Myocyte (in vitro differentiated cells): ENCODE measurements around the gene DNPH1. TPM values are rescaled to one million over a fixed set of nuclear protein-coding genes. Genes with fewer than 3 reads are reported as not detected.
A peak's percentile ranks its signal among the peaks of the same experiment; 100 is the strongest.

Source experiments
- DNase-seq: peaks from one replicate; pipeline ENCODE4 v3.0.0-alpha.2; 2012; ENCODE audit warnings: low read depth
- total RNA-seq: library from RNA; depleted of rRNA; stranded (reverse); fragments of >200 nt; gene quantifications from 2 replicates; pipeline ENCODE4 v1.2.3, GENCODE V29; 2014

Gene DNPH1
- total RNA-seq, 1 donor from 2014 or later, result 63.6 TPM

DNA sequence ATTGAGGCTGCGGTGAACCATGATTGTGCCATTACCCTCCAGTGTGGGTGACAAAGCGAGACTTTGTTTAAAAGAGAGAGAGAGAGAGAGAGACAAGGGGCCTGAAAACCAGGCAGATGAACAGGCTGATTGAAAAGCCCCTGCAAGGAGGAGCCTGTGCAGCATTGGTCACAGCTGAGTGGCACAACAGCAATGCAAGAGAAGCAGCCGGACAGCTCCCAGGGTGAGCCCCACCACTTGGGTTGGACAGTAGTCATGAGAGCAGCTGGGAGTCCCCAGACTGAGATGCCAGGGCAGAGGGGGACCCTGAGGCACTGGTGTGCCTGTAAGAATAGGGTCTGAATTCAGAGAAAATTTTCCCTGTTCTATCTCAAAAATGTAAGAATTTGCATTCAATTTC, 10.2 kb downstream of the DNPH1 start:
- no peak for DNase-seq

DNA sequence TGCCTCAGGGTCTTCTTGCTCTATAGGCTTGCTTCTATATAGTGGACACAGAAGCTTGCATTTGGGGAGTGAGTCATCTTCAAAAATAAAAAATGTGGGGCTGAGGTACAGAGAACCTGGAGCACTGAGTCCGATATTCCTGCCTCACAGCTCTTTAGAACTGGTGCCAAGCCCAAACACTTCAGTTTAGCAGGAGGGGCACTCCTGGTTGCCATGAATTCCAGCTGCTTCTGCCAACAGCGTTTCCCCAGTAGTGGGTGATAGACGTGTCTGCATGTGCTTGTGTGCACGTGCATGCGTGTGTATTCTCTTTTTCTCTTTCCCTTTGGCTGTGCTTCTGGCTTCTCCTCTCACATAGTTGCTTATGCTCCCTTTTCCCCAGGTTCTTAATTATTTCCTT, 11.9 kb downstream of the DNPH1 start:
- DNase-seq, result no peak

DNA sequence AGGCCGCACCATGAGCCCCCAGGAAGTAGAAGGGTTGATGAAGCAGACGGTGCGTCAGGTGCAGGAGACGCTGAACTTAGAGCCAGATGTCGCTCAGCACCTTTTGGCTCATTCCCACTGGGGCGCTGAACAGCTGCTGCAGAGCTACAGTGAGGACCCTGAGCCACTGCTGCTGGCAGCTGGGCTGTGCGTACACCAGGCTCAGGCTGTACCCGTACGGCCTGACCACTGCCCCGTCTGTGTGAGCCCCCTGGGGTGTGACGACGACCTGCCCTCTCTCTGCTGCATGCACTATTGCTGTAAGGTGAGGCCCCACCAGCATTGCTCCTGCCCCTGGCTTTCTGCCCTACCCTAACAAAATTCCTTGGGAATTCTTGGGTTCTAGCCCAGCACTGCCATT, 13.1 kb downstream of the DNPH1 start:
- DNase-seq, result no peak

DNA sequence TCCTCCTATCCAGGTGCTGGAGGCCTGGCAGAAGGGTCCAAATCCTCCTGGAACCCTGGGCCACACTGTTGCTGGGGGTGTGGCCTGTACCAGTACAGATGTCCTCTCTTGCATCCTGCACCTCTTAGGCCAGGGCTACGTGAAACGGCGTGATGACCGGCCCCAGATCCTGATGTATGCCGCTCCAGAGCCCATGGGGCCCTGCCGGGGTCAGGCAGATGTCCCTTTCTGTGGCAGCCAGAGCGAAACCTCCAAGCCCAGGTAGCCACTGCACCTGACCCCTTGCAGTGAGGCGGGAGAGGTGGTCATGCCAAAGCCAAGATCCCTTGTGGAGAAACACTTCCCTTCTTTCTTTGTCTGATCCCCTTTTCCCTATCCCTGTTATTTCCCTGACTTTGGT, 14.2 kb downstream of the DNPH1 start:
- no peak for DNase-seq

DNA sequence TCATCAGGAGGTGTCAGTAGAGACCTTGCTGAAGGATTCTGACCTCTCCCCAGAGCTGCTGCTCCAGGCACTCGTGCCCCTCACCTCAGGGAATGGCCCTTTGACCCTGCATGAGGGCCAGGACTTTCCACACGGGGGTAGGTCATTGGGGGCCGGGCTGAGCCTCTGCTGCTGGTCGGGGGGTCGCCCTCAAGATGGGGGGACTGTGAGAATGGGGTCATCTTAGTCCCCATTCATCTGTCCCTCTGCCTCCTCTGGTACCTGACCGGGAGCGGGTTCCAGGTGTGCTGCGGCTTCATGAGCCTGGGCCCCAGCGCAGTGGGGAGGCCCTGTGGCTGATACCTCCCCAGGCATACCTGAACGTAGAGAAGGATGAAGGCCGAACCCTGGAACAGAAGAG, 15.8 kb downstream of the DNPH1 start:
- DNase-seq, result no peak

DNA sequence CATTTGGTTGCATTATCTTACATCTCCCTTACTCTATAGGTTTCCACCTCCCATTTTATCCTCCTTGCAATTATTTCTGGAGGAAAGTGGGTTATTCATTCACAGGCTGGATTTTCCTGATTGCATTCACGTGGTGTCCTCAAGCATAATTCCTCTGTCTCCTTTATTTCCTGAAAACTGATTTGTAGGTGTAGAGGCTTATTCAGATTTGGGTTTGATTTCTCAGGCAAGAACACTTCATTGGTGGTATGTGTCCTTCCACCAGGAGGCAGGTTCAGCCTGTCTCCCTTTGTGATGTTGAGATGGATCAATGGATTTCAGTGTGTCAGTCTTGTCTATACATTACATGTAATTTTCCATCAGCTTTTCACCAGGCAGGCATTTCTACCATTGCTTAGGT, 17.3 kb downstream of the DNPH1 start:
- no peak for DNase-seq

DNA sequence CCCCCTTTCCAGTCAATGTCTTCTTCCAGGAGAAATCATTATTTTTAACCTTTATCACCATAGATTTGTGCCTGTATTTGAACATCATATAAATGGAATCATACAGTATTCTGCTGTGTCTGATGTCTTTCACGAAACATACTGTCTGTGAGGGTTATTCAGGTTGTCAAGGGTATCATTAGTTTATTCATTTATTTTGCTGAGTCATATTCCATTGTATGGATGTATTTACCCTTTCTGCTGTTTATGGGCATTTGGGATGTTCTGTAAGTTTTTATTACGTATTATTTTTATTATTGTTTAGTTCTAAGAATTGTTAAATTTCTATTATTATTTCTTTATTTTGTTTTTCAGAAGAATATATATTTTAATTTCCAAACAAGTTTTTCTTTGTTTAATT, 22.0 kb downstream of the DNPH1 start:
- DNase-seq, result no peak

DNA sequence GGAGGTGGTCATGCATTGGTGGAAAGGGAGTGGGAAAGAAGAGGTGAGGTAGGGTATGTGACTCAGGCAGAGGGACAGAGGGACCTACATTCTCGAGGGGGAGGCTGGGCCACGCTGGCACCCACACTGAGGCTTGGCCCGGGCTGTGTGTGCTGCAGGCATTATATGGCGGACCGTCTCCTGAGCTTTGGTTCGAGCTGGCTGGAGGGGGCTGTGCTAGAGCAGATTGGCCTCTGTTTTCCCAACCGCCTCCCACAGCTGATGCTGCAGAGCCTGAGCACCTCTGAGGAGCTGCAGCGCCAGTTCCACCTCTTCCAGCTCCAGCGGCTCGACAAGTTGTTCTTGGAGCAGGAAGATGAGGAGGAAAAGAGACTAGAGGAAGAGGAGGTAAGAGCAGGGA, 23.4 kb downstream of the DNPH1 start:
- no peak for DNase-seq

DNA sequence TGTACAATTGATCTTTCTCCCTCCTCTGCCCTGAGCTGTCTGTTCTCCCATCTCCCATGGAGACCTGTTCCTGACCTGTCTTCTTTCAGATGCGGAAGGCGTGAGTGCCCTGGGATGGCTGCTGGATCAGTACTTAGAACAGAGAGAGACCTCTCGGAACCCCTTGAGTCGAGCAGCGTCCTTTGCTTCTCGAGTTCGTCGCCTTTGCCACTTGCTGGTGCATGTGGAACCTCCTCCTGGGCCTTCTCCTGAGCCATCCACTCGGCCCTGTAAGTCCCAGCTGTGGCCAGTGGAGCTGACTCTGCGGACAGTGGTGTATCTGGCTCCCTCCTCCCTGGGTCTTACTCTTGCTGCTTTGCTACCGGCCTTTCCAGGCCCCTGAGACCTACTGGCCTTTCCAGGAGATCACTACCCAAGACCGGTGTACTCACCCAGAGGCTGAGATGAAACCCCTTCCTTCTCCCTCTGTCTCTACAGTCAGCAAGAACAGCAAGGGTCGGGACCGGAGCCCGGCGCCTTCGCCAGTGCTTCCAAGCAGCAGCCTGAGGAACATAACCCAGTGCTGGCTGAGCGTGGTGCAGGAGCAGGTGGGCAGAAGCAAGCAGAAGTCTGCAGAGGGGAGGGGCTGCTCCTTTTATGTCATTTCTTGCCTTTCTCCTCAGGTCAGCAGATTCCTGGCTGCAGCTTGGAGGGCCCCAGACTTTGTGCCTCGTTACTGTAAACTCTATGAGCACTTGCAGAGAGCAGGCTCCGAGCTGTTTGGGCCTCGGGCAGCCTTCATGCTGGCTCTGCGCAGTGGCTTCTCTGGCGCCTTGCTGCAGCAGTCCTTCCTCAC, 24.8 kb downstream of the DNPH1 start:
- DNase-seq, result no peak

DNA sequence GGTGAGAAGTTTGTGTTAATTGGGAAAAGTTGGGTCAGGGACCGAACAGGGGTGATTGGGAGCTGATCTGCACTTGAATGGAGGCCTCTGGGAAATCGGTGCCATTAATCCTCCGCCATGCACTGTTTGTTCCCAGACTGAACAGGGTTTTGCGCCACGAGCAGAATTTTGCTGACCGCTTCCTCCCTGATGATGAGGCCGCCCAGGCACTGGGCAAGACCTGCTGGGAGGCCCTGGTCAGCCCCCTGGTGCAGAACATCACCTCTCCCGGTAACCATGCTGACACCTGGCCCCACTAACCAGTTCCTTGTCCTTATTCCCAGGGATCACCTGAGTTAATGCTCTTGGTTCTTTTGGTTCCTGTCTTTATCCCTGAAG, 25.6 kb downstream of the DNPH1 start:
- no peak for DNase-seq

DNA sequence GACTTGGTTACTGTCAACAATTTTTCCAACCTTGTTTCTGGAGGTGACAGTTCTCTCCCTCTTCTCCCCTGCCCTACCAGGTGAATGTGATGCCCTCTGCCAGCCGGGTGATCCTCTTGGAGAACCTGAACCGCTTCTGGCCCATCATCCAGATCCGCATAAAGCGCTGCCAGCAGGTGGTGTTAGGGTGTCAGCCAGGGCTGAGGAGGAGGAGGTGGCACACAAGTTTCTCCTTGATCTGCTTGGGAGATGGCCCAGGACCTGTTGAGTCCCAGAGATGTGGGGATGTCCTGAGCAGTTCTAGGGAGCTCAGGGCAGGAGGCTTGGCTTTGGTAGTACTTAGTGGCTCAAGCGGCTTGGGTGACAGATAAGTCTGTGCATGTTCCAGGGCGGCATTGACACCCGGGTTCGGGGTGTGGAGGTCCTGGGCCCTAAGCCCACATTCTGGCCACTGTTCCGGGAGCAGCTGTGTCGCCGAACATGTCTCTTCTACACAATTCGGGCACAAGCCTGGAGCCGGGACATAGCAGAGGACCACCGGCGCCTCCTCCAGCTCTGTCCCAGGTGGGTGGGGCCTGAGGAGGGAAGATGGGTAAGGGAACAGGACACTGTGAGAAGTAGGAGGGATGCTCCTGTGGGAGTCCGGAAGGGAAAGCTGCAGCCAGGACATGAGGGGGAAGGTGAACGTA, 26.1 kb downstream of the DNPH1 start:
- DNase-seq, result no peak

DNA sequence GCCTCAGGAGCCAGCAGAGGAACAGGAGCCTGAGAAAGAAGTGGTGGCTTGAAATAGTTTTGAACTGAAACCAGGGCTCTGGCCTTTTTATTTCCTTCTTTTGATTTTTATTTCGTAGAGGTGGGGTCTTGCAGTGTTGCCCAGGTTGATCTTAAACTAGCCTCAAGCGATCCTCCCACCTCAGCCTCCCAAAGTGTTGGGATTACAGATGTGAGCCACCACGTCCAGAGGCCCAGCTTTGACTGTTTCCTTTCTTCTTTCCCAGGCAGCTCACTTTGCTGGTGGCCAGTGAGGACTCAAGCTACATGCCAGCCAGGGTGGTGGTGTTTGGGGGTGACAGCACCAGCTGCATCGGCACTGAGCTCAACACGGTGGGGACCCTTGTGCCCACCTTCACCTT, 26.8 kb downstream of the DNPH1 start:
- DNase-seq, result no peak

DNA sequence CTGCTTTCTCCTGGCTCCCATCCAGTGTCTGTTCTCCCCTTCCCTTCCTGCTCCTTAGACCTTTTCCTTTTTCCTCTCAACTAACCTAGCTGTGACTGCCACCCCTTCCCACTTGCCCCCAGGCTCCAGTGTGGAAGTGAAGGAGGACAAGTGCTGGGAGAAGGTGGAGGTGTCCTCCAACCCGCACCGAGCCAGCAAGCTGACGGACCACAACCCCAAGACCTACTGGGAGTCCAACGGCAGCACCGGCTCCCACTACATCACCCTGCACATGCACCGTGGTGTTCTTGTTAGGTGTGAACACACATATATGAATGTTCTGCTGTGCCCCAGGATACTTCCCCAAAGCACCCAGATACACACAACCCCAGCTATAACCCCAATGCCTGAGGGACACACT, 28.7 kb downstream of the DNPH1 start:
- no peak for DNase-seq

DNA sequence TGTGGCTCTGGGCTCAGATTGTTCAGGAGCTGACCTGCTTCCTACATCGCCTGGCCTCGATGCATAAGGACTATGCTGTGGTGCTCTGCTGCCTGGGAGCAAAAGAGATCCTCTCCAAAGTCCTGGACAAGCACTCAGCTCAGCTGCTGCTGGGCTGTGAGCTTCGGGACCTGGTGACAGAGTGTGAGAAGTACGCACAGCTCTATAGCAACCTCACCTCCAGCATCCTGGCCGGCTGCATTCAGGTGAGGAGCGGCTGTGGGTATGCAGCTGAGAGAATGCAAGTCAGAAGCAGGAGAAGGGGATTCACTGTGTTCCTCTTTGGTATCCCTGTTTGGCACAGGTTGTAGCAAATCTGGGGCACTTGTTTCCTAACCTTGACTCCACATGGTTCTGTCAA, 29.4 kb downstream of the DNPH1 start:
- DNase-seq, result no peak

DNA sequence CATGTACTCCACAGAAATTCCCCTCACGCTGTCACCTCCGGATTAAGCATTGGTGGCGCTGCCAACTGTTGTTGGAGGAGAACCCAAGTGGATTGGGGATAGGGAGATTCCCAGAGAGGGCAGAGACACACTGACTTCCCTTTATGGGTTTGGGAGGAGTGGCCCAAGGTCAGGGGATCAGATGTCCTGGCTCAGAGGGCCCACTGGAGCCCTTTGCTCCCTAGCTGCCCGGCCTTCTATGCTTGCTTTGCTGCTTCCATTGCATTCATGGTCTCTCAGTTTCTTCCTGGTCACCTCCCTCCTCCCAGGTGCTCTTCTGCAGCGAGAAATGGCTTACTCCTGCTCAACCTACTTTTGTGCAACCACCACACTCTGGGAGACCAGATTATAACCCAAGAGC, 32.9 kb downstream of the DNPH1 start:
- DNase-seq, result peak; percentile 9

DNA sequence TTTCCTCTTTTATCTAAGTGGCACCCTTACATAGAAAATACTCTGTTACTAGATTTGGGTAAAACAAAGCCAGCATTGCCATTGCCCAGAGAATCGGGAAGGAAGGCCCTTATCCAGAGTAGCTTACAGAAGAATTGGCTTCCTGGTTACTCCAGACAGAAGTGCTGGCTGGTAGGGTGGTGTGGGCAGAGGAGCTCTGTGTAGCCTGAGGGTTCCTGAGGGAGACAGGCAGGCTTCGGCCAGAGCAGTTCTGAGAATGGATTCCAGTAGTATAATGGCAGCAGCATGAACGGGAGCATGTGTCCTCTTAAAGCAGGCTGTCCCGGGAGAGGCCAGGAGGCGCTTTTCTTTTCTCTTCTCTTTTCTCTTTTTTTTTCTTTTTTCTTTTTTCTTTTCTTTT, 35.4 kb downstream of the DNPH1 start:
- no peak for DNase-seq

DNA sequence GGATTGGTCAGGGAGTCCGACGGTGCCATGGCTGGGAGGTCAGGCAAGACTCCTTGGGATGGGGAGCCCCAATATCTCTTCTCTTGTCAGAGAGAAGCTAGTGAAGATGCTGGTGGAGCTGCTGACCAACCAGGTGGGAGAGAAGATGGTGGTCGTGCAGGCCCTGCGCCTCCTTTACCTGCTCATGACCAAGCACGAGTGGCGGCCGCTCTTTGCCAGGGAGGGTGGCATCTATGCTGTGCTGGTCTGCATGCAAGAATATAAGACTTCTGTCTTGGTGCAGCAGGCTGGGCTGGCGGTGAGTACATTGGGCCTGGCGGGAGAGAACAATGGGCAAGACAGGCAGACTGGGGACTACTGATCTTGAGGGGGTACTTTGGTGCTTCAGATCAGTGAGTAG, 36.4 kb downstream of the DNPH1 start:
- no peak for DNase-seq

DNA sequence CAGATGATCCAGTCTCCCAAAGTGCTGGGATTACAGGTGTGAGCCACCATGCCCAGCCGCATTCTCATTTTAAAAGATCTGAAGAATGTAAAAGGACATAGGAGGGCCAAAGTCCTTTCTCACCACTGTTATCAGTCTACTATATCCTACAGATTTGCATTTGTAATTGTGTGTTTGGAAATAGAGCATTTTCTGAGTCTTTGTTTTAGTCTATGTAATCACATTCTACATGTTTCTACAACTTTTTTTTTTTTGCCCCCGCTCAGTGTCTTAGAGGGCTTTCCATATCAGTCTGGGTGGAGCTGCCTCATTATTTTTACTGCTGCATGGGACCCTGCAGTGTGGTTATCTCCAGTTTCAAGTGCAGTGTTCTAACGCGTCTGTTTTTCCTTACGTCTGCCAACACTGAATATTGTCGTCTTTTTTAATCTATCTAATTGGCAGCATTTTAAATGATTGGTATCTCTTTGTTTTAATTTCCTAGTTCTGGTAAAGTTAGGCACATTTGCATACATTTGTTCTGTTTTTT, 39.4 kb downstream of the DNPH1 start:
- no peak for DNase-seq

DNA sequence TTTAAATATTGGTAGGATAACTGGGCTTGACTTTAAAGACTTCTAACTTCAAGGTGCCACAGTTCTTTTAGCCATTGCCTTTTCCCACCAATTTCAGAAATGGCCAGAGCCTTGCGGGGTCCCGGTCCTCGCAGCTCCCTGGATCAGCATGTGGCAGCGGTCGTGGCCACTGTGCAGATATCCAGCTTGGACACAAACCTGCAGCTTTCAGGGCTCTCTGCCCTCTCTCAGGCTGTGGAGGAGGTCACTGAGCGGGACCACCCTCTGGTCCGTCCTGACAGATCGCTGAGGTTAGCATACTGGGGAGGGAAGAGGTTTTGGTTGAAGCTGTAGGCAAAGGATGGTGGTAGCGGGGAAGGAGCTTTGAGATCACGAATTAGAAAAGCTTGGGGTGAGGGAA, 40.9 kb downstream of the DNPH1 start:
- no peak for DNase-seq

DNA sequence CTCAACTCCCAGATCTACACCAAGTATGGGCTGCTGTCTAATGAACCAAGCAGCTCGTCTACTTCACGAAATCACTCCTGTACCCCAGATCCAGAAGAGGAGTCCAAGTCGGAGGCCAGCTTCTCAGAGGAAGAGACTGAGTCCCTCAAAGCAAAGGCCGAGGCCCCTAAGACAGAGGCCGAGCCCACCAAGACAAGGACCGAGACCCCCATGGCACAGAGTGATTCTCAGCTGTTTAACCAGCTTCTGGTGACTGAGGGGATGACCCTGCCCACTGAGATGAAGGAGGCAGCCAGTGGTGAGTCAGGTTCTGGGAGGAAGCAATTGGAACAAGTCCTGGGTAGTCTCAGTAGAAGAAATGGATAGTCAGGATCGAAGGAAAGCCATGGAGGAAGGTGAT, 41.5 kb downstream of the DNPH1 start:
- DNase-seq, result no peak

DNA sequence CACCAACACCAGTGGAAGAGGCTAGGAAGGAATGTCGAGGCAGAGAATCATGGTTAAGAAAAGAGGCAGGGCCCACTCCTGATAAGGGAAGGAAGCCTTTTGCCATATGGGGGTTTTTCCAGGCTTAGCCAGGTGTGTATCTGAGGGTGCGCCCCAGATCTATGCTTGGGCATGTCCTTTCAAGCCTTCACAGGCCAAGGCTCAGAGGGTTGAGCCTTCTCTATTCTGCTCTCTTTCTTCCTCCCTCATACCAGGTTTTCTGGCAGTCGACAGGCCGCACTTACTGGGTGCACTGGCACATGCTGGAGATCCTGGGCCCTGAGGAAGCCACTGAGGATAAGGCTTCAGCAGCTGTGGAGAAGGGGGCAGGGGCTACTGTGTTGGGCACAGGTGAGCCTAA, 42.6 kb downstream of the DNPH1 start:
- DNase-seq, result no peak

DNA sequence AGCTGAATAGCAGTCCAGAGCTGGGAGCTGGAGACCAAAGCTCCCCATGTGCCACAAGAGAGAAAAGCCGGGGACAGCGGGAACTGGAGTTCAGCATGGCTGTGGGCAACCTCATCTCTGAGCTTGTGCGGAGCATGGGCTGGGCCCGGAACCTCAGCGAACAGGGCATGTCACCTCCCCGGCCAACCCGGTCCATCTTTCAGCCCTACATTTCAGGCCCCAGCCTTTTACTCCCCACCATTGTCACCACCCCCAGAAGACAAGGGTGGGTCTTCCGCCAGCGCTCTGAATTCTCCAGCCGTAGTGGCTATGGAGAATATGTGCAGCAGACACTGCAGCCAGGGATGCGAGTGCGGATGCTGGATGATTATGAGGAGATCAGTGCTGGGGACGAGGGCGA, 43.3 kb downstream of the DNPH1 start:
- no peak for DNase-seq
